Keratinocyte (primary cell): ENCODE results near the gene PLEKHA8.

Experiments
- EZH2 ChIP-seq: IDR thresholded peaks from one replicate; pipeline ENCODE4 v1.6.1; 2012; ENCODE audit warnings: inconsistent platforms, mild to moderate bottlenecking, low read length, moderate library complexity
- TF ChIP-seq, protein P1 (sequence below), 3 experiments: IDR thresholded peaks in 1 of 3; conservative IDR thresholded peaks in 1 of 3; optimal IDR thresholded peaks in 1 of 3; 2 replicates in 2 of 3; 3 replicates in 1 of 3; pipeline versions ENCODE3 to v1.5.1; 2011; ENCODE audit warnings: low read length in 3 of 3, mild to moderate bottlenecking in 3 of 3, moderate library complexity in 2 of 3, control low read depth in 1 of 3, inconsistent platforms in 1 of 3; ENCODE audit not compliant: insufficient read depth in 2 of 3; ENCODE audit errors: extremely low read depth in 1 of 3

- TF ChIP-seq, protein P1, sequence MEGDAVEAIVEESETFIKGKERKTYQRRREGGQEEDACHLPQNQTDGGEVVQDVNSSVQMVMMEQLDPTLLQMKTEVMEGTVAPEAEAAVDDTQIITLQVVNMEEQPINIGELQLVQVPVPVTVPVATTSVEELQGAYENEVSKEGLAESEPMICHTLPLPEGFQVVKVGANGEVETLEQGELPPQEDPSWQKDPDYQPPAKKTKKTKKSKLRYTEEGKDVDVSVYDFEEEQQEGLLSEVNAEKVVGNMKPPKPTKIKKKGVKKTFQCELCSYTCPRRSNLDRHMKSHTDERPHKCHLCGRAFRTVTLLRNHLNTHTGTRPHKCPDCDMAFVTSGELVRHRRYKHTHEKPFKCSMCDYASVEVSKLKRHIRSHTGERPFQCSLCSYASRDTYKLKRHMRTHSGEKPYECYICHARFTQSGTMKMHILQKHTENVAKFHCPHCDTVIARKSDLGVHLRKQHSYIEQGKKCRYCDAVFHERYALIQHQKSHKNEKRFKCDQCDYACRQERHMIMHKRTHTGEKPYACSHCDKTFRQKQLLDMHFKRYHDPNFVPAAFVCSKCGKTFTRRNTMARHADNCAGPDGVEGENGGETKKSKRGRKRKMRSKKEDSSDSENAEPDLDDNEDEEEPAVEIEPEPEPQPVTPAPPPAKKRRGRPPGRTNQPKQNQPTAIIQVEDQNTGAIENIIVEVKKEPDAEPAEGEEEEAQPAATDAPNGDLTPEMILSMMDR (optimal IDR thresholded peaks at IDR 0.05 in 1 of 3, IDR thresholded peaks at IDR 0.05 in 1 of 3, conservative IDR thresholded peaks at IDR 0.05 in 1 of 3; ENCODE audit: extremely low read depth in 1 of 3, insufficient read depth in 2 of 3, low read length in 3 of 3) = no peak
- no peak for TF ChIP-seq EZH2
Observed at GRCh38 chr7:30144657-30145306, 116.6 kb downstream of the PLEKHA8 start.
